IMR-90 (cell line): Measurements from ENCODE around the gene USP7. TPM values are rescaled to one million over a fixed set of nuclear protein-coding genes. Genes with fewer than 3 reads are reported as not detected.
A peak's percentile ranks its signal among the peaks of the same experiment; 100 is the strongest.

Source experiments
- ATAC-seq: fragments of 200-7000 bp; cut with Tn5 transposase; 2 replicates; pipeline ENCODE4 v1.9.1; 2020; ENCODE audit warnings: low read depth, mild to moderate bottlenecking, moderate library complexity
- BruUV-seq: library from RNA; stranded (reverse); fragments of 400-500 nt; replicated peaks from 2 replicates; lab custom pipeline; 2021; lab: Mats Ljungman, UMichigan
- CTCF ChIA-PET: fragments of 300-600 bp; formaldehyde crosslinking; extraction: SDS; loops from one replicate; lab custom pipeline; 2021; ENCODE audit warnings: antibody characterized with exemption; lab: Yijun Ruan, JAX
- POLR2A ChIA-PET: fragments of 300-600 bp; sonication (Branson Sonifier 250); formaldehyde crosslinking; loops from one replicate; lab custom pipeline; 2022; ENCODE audit warnings: antibody characterized with exemption; ENCODE audit not compliant: unreplicated experiment; lab: Charles Lee
- DNase-seq: peaks from one replicate; pipeline ENCODE4 v3.0.0; 2013
- H2AFZ ChIP-seq: replicated peaks from 2 replicates; pipeline ENCODE3; 2013; ENCODE audit warnings: low read length, mild to moderate bottlenecking; ENCODE audit not compliant: poor library complexity
- H2AK5ac ChIP-seq: 2 replicates; pipeline ENCODE4 v1.6.1; 2013; ENCODE audit warnings: low read depth, low read length, inconsistent platforms
- H2AK9ac ChIP-seq: replicated peaks from 2 replicates; pipeline ENCODE3; 2013; ENCODE audit warnings: mild to moderate bottlenecking, low read depth, low read length, moderate library complexity; ENCODE audit not compliant: poor library complexity
- H2BK120ac ChIP-seq: 2 replicates; pipeline ENCODE4 v1.6.1; 2013; ENCODE audit warnings: low read depth, low read length, inconsistent platforms
- H2BK15ac ChIP-seq: 3 replicates; pipeline ENCODE4 v1.6.1; 2013; ENCODE audit warnings: low read depth, low read length, inconsistent platforms
- H2BK20ac ChIP-seq: 2 replicates; pipeline ENCODE4 v1.6.1; 2013; ENCODE audit warnings: low read depth, mild to moderate bottlenecking, inconsistent platforms, low read length, moderate library complexity
- H2BK5ac ChIP-seq: 2 replicates; pipeline ENCODE4 v1.6.1; 2013; ENCODE audit warnings: mild to moderate bottlenecking, low read depth, low read length, inconsistent platforms; ENCODE audit not compliant: poor library complexity, severe bottlenecking
- H3K14ac ChIP-seq: replicated peaks from 2 replicates; pipeline ENCODE4 v1.6.1; 2013; ENCODE audit warnings: low read depth, low read length, inconsistent platforms
- H3K18ac ChIP-seq: 2 replicates; pipeline ENCODE4 v1.6.1; 2013; ENCODE audit warnings: low read depth, low read length, control low read depth
- H3K23ac ChIP-seq: 2 replicates; pipeline ENCODE4 v1.6.1; 2013; ENCODE audit warnings: low read depth, low read length, inconsistent platforms
- H3K27ac ChIP-seq: 2 replicates; pipeline ENCODE4 v1.5.1; 2013; ENCODE audit warnings: mild to moderate bottlenecking, control low read depth, low read length; ENCODE audit not compliant: insufficient read depth
- H3K27me3 ChIP-seq: 2 replicates; pipeline ENCODE4 v1.6.1; 2013; ENCODE audit warnings: low read length; ENCODE audit not compliant: control insufficient read depth, insufficient read depth
- H3K36me3 ChIP-seq: 2 replicates; pipeline ENCODE4 v1.6.1; 2013; ENCODE audit warnings: low read length, mixed read lengths; ENCODE audit not compliant: control insufficient read depth, insufficient read depth
- H3K4ac ChIP-seq: 2 replicates; pipeline ENCODE4 v1.6.1; 2013; ENCODE audit warnings: low read depth, low read length, inconsistent platforms
- H3K4me1 ChIP-seq: 2 replicates; pipeline ENCODE4 v1.6.1; 2013; ENCODE audit warnings: low read length, mixed read lengths; ENCODE audit not compliant: control insufficient read depth, insufficient read depth
- H3K4me2 ChIP-seq: 2 replicates; pipeline ENCODE4 v1.6.1; 2013; ENCODE audit warnings: low read depth, mild to moderate bottlenecking, control low read depth, low read length, moderate library complexity
- H3K4me3 ChIP-seq: 2 replicates; pipeline ENCODE4 v1.5.1; 2013; ENCODE audit warnings: low read depth, mild to moderate bottlenecking, control low read depth, low read length, moderate library complexity; ENCODE audit not compliant: insufficient read depth
- H3K56ac ChIP-seq: 2 replicates; pipeline ENCODE4 v1.6.1; 2013; ENCODE audit warnings: low read length, inconsistent platforms; ENCODE audit not compliant: insufficient read depth; ENCODE audit errors: extremely low read depth
- H3K79me1 ChIP-seq, 2 experiments: 2 replicates each; pipeline ENCODE4 v1.6.1; 2013; ENCODE audit warnings: low read length in 2 of 2, inconsistent platforms in 1 of 2, low read depth in 1 of 2
- H3K9ac ChIP-seq: 2 replicates; pipeline ENCODE4 v1.6.1; 2013; ENCODE audit warnings: low read depth, low read length, control low read depth
- H3K9me1 ChIP-seq: 2 replicates; pipeline ENCODE4 v1.6.1; 2013; ENCODE audit warnings: low read length, inconsistent platforms; ENCODE audit not compliant: insufficient read depth
- H3K9me3 ChIP-seq: 2 replicates; pipeline ENCODE4 v1.6.1; 2013; ENCODE audit warnings: low read length; ENCODE audit not compliant: control insufficient read depth, insufficient read depth
- H4K20me1 ChIP-seq: 2 replicates; pipeline ENCODE4 v1.6.1; 2013; ENCODE audit warnings: low read length, inconsistent platforms; ENCODE audit not compliant: insufficient read depth
- H4K5ac ChIP-seq: 2 replicates; pipeline ENCODE4 v1.6.1; 2013; ENCODE audit warnings: mild to moderate bottlenecking, low read depth, low read length, control low read depth
- H4K8ac ChIP-seq, 2 experiments: 2 replicates each; pipeline ENCODE4 v1.6.1; 2013; ENCODE audit warnings: low read depth in 2 of 2, low read length in 2 of 2, control low read depth in 1 of 2, inconsistent platforms in 1 of 2
- H4K91ac ChIP-seq: 2 replicates; pipeline ENCODE4 v1.6.1; 2013; ENCODE audit warnings: low read depth, low read length, inconsistent platforms; ENCODE audit not compliant: insufficient read depth
- BHLHE40 ChIP-seq: fragments of 150-350 bp; IDR thresholded peaks from 2 replicates; pipeline ENCODE4 v1.6.1; 2016; ENCODE audit warnings: mild to moderate bottlenecking, low read depth, low read length
- CEBPB ChIP-seq: IDR thresholded peaks from 2 replicates; pipeline ENCODE4 v1.6.1; 2012; ENCODE audit warnings: low read depth, low read length, improper control_type of control experiment
- CTCF ChIP-seq: conservative IDR thresholded peaks from 2 replicates; pipeline ENCODE4 v1.5.1; 2012; ENCODE audit warnings: mild to moderate bottlenecking, low read depth, low read length, improper control_type of control experiment
- ELK1 ChIP-seq: fragments of 150-350 bp; IDR thresholded peaks from 2 replicates; pipeline ENCODE4 v1.6.1; 2016; ENCODE audit warnings: low read depth, mild to moderate bottlenecking, low read length, moderate library complexity, borderline replicate concordance
- FOS ChIP-seq: fragments of 150-350 bp; IDR thresholded peaks from 2 replicates; pipeline ENCODE4 v1.6.1; 2016; ENCODE audit warnings: low read depth, low read length
- MAZ ChIP-seq: IDR thresholded peaks from 2 replicates; pipeline ENCODE4 v1.6.1; 2012; ENCODE audit warnings: low read depth, mild to moderate bottlenecking, low read length, improper control_type of control experiment, moderate library complexity, borderline replicate concordance
- MXI1 ChIP-seq: IDR thresholded peaks from 2 replicates; pipeline ENCODE4 v1.6.1; 2012; ENCODE audit warnings: low read depth, mild to moderate bottlenecking, low read length, moderate library complexity, borderline replicate concordance
- NFE2L2 ChIP-seq: fragments of 150-350 bp; IDR thresholded peaks from 2 replicates; pipeline ENCODE4 v1.6.1; 2016; ENCODE audit warnings: low read depth, mild to moderate bottlenecking, low read length
- RAD21 ChIP-seq: IDR thresholded peaks from 2 replicates; pipeline ENCODE4 v1.6.1; 2012; ENCODE audit warnings: low read length, improper control_type of control experiment
- RCOR1 ChIP-seq: IDR thresholded peaks from 2 replicates; pipeline ENCODE4 v1.6.1; 2012; ENCODE audit warnings: mild to moderate bottlenecking, low read length, improper control_type of control experiment; ENCODE audit not compliant: insufficient replicate concordance
- RFX5 ChIP-seq: IDR thresholded peaks from 2 replicates; pipeline ENCODE4 v1.8.0; 2012; ENCODE audit warnings: low read depth, mild to moderate bottlenecking, low read length, moderate library complexity
- SMC3 ChIP-seq: fragments of 150-350 bp; IDR thresholded peaks from 2 replicates; pipeline ENCODE4 v1.6.1; 2016; ENCODE audit warnings: low read depth, mild to moderate bottlenecking, antibody characterized with exemption, low read length, moderate library complexity
- WGBS, 2 experiments: methylation state at CpG; one replicate each; pipeline versions ENCODE4 v1.1.5 to v1.1.7; 2013; ENCODE audit warnings: missing lambda C conversion rate in 2 of 2; ENCODE audit not compliant: insufficient read length in 1 of 2; ENCODE audit errors: extremely low coverage in 2 of 2; 5-methylcytosine and 5-hydroxymethylcytosine counted together
- dilution Hi-C: fragments of 300-500 bp; cut with HindIII; formaldehyde crosslinking; loops from one replicate; pipeline ENCODE4 v1.14.3; 2018; ENCODE audit warnings: low sequenced_read_pairs; ENCODE audit not compliant: unreplicated experiment
- in situ Hi-C: fragments of 300-500 bp; cut with MboI; formaldehyde crosslinking; loops from 3 replicates; pipeline ENCODE4 v1.14.3; 2019; ENCODE audit warnings: low sequenced_read_pairs, inconsistent platforms, mixed read lengths
- intact Hi-C: fragments of 100-400 bp; cut with micrococcal nuclease; formaldehyde crosslinking; loops from 2 replicates; pipeline ENCODE4 v1.10.0; 2022
- polyA plus RNA-seq, 3 experiments: library from polyadenylated mRNA; depleted of rRNA; stranded (reverse); fragments of >200 nt; gene quantifications; 2 replicates each; pipeline ENCODE4 v1.2.3, GENCODE V29; 2012; ENCODE audit warnings: low replicate concordance in 1 of 3
- total RNA-seq: library from RNA; depleted of rRNA; stranded (reverse); fragments of >200 nt; gene quantifications from 2 replicates; pipeline ENCODE4 v1.2.3, GENCODE V29; 2012

The USP7 gene
- total and polyA plus RNA-seq, 2 of the 4 experiments (the other 2 are of a cell fraction) = 17.8 to 28.3 TPM

- Histone ChIP-seq H2BK20ac (no peak overlapping the region; the same call in none of the 2 replicates), H3K9me1 (peaks cover 36% of the 10 kb centered on the region), H3K23ac (no peak overlapping the region), H3K14ac (no peak overlapping the region), H4K8ac (no peak overlapping the region), H2BK15ac (no peak overlapping the region), H3K27me3 (no peaks in the 10 kb centered on the region), H3K79me1 (peaks cover 3 to 35% of the 10 kb centered on the region in 2 experiments; a peak in 2 of 4 replicates), H2BK120ac (no peak overlapping the region), H2AK9ac (no peak overlapping the region), H3K4me1 (peaks cover 34% of the 10 kb centered on the region), H3K9ac (no peak overlapping the region), H2AK5ac (no peak overlapping the region; the same call in 1 of the 2 replicates), H3K56ac (no peak overlapping the region), H3K9me3 (no peaks in the 10 kb centered on the region), H3K36me3 (no peaks in the 10 kb centered on the region), H4K91ac (peak overlapping the region; percentile 32; the same call in 1 of the 2 replicates), H2BK5ac (no peak overlapping the region), H3K18ac (no peak overlapping the region), H3K27ac (no peak overlapping the region), H3K4me3 (no peak overlapping the region), H4K5ac (no peak overlapping the region), H3K4ac (peak overlapping the region; percentile 57; the same call in 1 of the 2 replicates), H3K4me2 (no peak overlapping the region), H4K20me1 (peaks cover 23% of the 10 kb centered on the region), H2AFZ (no peak overlapping the region)
- 88% methylated on average over 4 of the region's 17 CpGs; no CpG with 5 or more reads in 1 of the 2 experiments for WGBS, 2 experiments
- POLR2A ChIA-PET = no interaction called here
- intact Hi-C loops (loop anchor here (10.0 kb wide), 1 partner anchor 62 kb away; no protein-coding TSS in a partner anchor), dilution Hi-C loops (no loop called here), in situ Hi-C loops (loop anchor here (5.0 kb wide), 2 partner anchors 226 to 316 kb away; no protein-coding TSS in a partner anchor)
- no TSS peak for BruUV-seq
- ATAC-seq = no peak
- no peak for TF ChIP-seq BHLHE40
- no peak for TF ChIP-seq MXI1
- no peak for TF ChIP-seq NFE2L2
- TF ChIP-seq FOS = no peak
- TF ChIP-seq MAZ = no peak
- TF ChIP-seq SMC3 = no peak
- no peak for TF ChIP-seq RCOR1
- TF ChIP-seq ELK1 = no peak
- TF ChIP-seq RAD21 = no peak
- TF ChIP-seq CTCF = no peak
- TF ChIP-seq RFX5 = no peak
- TF ChIP-seq CEBPB = no peak
- CTCF ChIA-PET = no interaction called here
- no peak for DNase-seq
Measured at GRCh38 chr16:8882725-8883377, 80.9 kb downstream of the USP7 start.
